Measurements from ENCODE around the gene RFX1. TPM values are rescaled to one million over a fixed set of nuclear protein-coding genes. Genes with fewer than 3 reads are reported as not detected.
"Not testable (repeated sequence)": the region's sequence is repeated elsewhere in the genome, so short reads cannot be mapped to it uniquely, and the experiment has no call there.

RFX1 gene
- total RNA-seq, 1 donor from 2014 or later, result 4.3 TPM

DNA sequence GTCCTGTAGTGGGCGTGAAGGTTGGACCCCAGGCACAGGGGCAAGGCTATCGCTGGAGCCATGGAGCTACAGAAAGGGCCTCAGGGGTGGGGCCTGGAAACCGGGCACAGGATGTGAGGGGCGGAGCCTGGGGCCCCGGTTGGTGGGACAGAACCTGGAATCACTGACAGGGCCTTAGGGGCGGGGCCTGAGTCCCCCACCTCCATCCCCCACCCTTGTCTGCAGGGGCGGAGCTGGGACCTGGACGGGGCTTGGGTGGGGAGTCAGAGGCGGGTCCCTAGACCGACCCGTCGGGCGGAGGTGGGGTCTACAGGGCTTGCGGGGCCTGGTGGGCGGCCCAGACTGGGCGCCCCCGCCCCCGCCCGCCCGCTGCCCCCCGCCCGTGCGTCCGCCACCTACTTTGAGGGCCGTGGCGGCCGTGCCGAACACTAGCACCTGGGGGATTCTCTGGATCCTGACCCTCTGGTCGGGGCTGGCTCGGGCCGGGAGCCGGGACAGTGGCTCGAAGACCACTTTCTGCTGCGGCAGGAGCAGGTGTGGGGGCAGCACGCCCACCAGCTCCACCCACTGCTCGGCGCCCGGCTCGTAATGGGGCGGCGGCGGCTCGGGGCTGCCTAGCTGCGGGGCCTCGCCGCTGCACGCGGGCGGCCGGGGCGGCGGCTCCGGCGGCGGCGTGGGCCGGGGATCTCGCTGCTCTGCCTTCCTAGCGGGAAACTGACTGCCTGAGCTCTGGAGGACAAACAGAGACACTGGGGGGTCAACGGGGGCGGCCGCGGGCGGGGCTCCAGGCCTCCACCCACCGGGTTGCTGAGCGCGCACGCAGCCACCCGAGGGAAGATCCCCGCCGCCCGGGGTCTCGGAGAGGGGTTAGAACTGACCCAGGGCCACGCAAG, 27.5 kb downstream of the RFX1 start:
- DNase-seq, result peak; percentile 94

- no peak for DNase-seq
These were observed 28.3 kb downstream of the RFX1 start for GRCh38 chr19:13977803-13978202.

GRCh38 chr19:13976446-13976845, 29.7 kb downstream of the RFX1 start:
- no peak for DNase-seq

- no peak for DNase-seq
These were observed 30.2 kb downstream of the RFX1 start for GRCh38 chr19:13975870-13976269.

DNA sequence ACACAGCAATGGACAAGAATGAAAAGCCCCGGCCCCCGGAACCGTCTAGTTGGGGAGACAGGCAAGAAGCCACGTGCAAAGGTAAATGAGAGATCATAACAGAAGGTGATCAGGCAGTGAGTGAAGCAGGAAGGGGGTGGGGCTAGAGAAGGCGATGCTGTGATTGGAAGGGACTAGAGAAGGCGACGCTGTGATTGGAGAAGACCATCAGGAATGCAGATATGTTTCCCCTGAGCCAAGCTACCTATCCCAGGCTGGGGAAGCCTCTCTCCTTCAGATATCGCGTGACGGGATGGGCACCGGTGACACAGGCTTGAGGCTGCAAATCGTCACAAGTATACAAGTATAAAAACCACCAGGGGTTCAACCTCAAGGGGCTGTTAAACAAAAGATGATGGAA, 32.0 kb downstream of the RFX1 start:
- peak; percentile 51 for DNase-seq

DNA sequence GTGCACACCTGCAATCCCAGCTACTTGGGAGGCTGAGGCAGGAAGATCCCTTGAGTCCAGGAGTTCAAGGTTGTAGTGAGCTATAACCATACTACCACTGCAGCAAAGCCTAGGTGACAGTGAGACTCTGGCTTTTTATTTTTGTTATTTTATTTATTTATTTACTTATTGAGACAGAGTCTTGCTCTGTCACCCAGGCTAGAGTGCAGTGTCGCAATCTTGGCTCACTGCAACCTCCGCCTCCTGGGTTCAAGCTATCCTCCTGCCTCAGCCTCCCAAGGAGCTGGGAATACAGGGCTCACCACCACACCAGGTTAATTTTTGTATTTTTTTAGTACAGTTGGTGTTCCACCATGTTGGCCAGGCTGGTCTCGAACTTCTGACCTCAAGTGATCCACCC, 32.6 kb downstream of the RFX1 start:
- not testable (repeated sequence) for DNase-seq

GRCh38 chr19:13972368-13973155, 33.6 kb downstream of the RFX1 start:
- DNase-seq, result no peak

GRCh38 chr19:13971868-13972267, 34.3 kb downstream of the RFX1 start:
- not testable (repeated sequence) for DNase-seq

DNA sequence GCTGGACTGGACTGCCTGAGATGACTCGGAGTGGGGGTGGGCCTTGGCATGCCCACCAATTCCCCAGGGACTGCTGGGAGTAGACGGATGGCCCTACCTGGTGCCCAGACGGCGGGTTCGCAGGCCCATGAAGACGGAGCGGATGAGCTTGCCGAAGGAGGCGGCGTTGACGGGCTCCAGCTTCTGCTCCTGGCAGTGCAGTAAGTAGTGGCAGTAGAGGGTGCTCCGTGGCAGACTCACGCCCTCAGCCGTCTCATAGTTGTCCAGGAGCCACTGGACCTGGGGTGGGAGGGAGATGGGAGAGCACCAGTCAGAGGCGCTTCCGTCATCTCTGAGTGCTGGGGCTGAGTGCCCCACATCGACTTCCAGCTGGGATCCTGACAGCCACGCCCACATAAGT, 36.2 kb downstream of the RFX1 start:
- DNase-seq, result no peak

DNA sequence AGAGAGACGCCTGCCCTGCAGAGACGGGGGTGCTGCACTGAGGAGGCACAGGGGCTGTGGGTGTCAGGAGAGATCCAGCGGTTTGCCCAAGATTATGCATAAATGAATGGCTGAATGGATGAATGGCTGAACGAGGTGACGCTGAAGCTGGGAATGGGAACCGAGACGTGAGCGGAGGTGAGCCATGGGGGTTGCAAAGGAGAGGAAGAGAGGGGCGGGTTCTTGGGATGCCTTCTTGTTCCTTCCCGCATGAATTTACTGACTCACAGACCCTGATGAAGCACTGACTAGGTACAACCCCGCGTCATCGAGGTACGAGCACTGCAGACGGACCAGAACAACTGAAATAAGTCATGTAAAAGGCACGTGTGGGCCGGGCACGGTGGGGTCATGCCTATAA, 37.1 kb downstream of the RFX1 start:
- no peak for DNase-seq

- DNase-seq, result no peak
These were observed 37.7 kb downstream of the RFX1 start for GRCh38 chr19:13968383-13968935.

DNA sequence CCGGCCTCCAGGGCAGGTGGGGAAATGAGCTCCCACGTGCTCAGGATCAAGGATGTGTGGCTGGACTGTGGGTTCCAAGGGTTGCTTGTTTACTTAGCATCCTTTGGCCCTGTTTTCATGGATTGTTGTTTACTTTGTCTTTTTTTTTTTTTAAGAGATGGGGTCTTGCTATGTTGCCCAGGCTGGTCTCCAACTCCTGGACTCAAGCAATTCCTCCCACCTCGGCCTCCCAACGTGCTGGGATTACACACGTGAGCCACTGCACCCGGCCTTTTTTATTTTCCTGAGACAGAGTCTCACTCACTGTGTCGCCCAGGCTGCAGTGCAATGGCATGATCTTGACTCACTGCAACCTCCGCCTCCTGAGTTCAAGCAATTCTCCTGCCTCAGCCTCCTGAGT, 38.9 kb downstream of the RFX1 start:
- DNase-seq, result not testable (repeated sequence)

- no peak for DNase-seq
These were observed 39.4 kb downstream of the RFX1 start for GRCh38 chr19:13966684-13967128.

DNA sequence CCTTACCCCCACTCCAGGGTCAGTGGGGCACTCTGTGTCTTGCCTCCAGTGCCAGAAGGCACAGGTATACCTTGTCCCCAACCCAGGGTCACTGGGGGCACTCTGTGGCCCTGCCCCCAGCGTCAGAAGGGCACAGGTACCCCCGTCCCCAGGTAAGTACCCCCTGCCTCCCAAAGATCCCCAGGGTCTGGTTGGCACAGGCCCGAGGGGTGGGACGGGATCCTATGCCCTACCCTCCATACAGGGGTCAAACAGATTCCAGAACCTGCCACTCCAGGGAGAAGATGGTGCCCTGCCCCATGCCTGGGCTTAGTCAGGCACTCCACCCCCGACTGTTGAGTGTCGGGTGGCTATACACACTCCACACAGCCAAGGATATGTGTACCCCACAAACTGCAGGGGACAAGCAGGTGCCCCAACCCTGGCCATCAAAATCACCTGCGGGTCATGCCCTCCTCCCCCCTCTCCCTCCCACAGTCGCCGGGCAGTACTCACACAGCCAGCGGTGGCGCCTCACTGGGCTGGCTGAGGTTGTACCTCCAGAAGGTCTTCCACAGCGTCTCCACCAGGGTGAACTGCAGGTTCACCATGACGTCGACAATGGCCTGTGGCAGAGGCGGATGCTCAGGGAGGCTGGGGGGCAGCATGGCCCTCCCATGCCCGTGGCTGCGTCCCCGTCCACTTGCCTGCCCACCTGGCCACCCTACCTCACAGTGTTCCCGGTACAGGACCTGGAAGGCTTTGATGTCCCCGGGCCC, 40.0 kb downstream of the RFX1 start:
- DNase-seq, result no peak

DNA sequence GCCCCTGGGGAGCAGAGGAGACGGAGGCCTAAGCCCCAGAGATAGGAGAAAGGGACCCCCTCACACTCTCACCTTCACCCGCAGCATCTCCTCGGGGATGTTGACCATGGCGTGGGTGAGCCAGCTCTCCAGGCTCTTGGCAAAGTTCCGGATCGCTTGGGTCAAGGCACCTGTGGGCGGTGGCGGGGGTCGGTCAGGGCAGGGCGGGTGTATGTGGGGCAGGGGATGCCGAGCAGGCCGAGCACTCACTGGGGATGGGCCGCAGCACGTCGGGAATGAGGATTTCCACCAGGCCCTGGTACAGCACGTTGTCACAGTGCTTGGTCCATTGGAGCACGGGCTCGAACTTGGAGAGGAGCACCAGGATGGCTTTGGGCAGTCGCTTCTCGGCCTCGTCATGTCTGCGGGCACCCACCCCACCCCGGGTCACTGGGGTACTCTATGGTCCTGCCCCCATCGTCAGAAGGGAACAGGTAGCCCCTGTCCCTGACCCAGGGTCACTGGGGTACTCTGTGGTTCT, 40.7 kb downstream of the RFX1 start:
- no peak for DNase-seq

DNA sequence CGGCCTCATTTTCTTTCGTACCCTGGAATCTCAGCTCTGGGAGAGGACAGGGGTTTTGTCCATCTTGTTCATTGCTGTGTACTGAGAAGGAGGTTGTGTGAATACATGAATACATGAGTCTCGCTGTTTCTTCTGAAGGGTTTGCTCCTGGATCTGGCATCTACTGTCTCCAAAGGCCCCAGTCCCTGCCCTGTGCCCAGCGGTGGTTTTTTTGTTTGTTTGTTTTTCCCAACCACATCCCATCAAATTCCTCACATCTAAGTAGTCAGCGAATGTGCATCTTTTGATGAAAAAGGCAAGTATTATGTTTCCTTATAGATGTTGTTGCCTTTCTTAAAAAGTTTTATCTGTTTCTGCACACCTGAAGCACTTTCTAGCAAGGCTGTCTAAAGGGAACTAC, 41.3 kb downstream of the RFX1 start:
- DNase-seq, result no peak

DNA sequence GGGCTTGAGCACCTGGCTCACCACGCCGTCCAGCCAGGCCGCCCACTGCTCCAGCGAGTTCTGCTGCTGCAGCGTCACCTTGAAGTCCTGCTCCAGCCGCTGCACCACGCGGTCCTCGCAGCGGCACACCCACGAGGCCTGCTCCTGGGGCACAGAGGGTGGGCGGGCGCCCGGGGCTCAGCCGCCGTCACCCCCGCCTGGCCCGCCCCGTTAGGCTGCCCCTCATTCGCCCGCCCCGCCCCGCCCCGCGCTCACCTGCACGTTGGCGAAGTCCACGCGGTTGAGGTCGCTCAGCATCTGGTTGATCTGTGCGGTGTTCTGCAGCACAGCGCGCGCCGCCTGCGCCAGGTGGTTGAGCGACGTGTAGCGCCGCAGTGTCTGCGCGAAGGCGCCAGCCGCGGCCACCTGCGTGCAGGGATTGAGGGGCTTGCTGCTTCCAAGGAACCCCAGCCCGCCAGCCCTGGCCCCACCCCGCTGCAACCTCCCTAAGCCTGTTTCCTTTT, 42.5 kb downstream of the RFX1 start:
- no peak for DNase-seq

GRCh38 chr19:13962699-13963602, 43.2 kb downstream of the RFX1 start:
- DNase-seq, result peak; percentile 64

DNA sequence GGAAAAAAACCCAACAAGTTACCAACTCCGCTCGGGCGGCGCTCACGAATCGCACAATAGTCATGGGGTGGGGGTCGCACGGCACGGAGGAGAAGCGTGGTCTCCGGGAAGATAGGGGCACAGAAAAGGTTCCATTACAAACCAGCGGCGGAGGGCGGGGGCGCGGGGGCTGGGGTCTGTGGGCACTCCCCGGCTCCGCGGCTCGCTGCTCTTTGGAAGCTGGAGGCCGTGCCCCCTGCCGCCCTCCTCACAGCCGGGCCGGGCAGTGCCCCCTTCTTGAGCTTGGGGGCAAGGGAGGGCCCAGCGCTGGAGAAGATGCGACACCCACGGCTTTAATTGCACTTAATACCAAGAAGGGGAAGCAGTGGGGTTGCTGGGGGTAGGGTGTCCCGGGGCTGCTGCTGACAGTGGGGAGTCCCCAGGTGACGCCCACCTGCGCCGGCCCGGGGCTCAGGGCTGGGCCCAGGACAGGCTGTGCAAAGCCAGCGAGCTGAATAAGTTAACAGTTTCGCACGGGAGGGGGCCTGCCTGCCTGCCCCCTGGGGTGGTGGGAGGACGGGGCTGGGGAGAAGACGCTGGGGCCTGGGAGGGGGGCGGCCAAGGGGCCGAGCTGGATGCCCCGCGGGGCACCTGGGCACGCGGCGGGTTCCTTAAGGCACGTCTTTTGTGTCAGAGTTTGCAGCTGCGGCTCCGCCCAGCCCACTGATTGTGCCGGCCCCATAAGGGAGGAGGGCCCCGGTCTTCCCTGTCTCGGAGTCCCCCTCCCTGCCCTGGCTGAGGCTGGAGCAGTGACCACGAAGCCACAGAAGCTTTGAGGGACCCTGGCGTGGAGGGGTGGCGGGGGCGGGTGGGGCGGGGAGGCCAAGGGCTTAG, 44.1 kb downstream of the RFX1 start:
- DNase-seq, result peak; percentile 61

Measured in tongue (tissue), 2 donors.